ENCODE results near the gene CASP7. TPM values are rescaled to one million over a fixed set of nuclear protein-coding genes. Genes with fewer than 3 reads are reported as not detected.

CASP7 gene
- total and polyA plus RNA-seq, 10 of the 15 experiments (the other 5 are each of a cell fraction or from before 2014, with no cell fraction given), result 23.7 to 34.4 (median 28.7) TPM

DNA sequence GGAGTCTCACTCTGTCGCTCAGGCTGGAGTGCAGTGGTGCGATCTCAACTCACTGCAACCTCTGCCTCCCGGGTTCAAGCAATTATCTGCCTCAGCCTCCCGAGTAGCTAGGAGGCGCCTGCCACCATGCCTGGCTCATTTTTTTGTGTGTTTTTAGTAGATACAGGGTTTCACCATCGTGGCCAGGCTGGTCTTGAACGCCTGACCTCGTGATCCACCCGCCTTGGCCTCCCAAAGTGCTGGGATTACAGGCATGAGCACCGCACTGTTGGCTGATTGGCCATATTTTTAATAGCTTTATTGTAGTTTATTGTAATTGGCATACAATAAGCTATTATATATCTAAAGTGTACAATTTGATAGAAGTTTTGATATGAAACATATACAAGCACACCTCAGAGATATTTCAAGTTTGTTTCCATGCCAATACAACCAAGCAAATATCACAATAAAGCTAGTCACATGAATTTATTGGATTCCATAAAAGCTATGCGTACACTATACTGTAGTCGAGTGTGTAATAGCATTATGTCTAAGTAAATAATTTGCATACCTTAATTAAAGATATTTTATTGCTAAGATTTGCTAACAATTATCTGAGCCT lies 77.3 kb downstream of the CASP7 start:
- Histone ChIP-seq H3K27ac (ENCODE audit: control insufficient read depth, insufficient read depth) (no peak overlapping the region), H3K36me3 (ENCODE audit: control insufficient read depth in 2 of 2, insufficient read depth in 2 of 2, low read length in 1 of 2) (no peaks in the 10 kb centered on the region), H4K20me1 (ENCODE audit: control insufficient read depth, insufficient read depth) (no peaks in the 10 kb centered on the region), H3K9me3 (replicated peaks; ENCODE audit: control insufficient read depth, insufficient read depth, low read length) (no peaks in the 10 kb centered on the region), H3K4me1 (ENCODE audit: control insufficient read depth, insufficient read depth, low read length) (no peaks in the 10 kb centered on the region), H3K4me3 (no peak overlapping the region), H3K79me2 (ENCODE audit: control insufficient read depth, insufficient read depth, low read length) (no peaks in the 10 kb centered on the region), H2AFZ (ENCODE audit: control insufficient read depth, low read depth, low read length) (no peak overlapping the region), H3K27me3 (replicated peaks in 1 of 2; ENCODE audit: control insufficient read depth in 2 of 2, insufficient read depth in 2 of 2, low read length in 1 of 2) (no peaks in the 10 kb centered on the region), H3K4me2 (ENCODE audit: control insufficient read depth, insufficient read depth) (no peak overlapping the region), H3K9ac (ENCODE audit: control insufficient read depth, insufficient read depth, low read length) (no peak overlapping the region)
- BruUV-seq (replicated peaks), result no TSS peak
- CTCF ChIA-PET, result interaction anchor here (0.6 kb wide), 1 partner anchor 9 kb away, joined by 3 read pairs; no protein-coding TSS in a partner anchor
- no peak for ATAC-seq
- no peak for DNase-seq (ENCODE audit: low read depth, low spot score)
- RAD21 ChIA-PET (ENCODE audit: unreplicated experiment), result no interaction called here
- intact Hi-C loops (cut with micrococcal nuclease; ENCODE audit: unreplicated experiment) (no loop called here), in situ Hi-C loops (cut with MboI) (no loop called here)
- SMC1A ChIA-PET (ENCODE audit: uncharacterized antibody, unreplicated experiment), result interaction anchor here (1.1 kb wide), 1 partner anchor 14 kb away, joined by 3 read pairs; no protein-coding TSS in a partner anchor
- no peak for FAIRE-seq
- WGBS (ENCODE audit: insufficient coverage, insufficient replicate concordance, low lambda C conversion rate, missing lambda C conversion rate), result 43% methylated on average over 9 of the region's 12 CpGs
- POLR2A ChIA-PET, result no interaction called here
- TF ChIP-seq, protein P1, sequence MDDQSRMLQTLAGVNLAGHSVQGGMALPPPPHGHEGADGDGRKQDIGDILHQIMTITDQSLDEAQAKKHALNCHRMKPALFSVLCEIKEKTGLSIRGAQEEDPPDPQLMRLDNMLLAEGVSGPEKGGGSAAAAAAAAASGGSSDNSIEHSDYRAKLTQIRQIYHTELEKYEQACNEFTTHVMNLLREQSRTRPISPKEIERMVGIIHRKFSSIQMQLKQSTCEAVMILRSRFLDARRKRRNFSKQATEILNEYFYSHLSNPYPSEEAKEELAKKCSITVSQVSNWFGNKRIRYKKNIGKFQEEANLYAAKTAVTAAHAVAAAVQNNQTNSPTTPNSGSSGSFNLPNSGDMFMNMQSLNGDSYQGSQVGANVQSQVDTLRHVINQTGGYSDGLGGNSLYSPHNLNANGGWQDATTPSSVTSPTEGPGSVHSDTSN (IDR thresholded peaks at IDR 0.05; ENCODE audit: insufficient replicate concordance, low read depth, low read length), result no peak
- no peak for TF ChIP-seq SRF (IDR thresholded peaks at IDR 0.05; ENCODE audit: low read depth in 2 of 2, low read length in 2 of 2)
- TF ChIP-seq, protein P2, sequence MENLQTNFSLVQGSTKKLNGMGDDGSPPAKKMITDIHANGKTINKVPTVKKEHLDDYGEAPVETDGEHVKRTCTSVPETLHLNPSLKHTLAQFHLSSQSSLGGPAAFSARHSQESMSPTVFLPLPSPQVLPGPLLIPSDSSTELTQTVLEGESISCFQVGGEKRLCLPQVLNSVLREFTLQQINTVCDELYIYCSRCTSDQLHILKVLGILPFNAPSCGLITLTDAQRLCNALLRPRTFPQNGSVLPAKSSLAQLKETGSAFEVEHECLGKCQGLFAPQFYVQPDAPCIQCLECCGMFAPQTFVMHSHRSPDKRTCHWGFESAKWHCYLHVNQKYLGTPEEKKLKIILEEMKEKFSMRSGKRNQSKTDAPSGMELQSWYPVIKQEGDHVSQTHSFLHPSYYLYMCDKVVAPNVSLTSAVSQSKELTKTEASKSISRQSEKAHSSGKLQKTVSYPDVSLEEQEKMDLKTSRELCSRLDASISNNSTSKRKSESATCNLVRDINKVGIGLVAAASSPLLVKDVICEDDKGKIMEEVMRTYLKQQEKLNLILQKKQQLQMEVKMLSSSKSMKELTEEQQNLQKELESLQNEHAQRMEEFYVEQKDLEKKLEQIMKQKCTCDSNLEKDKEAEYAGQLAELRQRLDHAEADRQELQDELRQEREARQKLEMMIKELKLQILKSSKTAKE (IDR thresholded peaks at IDR 0.05; ENCODE audit: low read depth, poor library complexity, severe bottlenecking), result no peak
- TF ChIP-seq TCF7 (IDR thresholded peaks at IDR 0.05; ENCODE audit: borderline replicate concordance), result no peak
- TF ChIP-seq, protein P3, sequence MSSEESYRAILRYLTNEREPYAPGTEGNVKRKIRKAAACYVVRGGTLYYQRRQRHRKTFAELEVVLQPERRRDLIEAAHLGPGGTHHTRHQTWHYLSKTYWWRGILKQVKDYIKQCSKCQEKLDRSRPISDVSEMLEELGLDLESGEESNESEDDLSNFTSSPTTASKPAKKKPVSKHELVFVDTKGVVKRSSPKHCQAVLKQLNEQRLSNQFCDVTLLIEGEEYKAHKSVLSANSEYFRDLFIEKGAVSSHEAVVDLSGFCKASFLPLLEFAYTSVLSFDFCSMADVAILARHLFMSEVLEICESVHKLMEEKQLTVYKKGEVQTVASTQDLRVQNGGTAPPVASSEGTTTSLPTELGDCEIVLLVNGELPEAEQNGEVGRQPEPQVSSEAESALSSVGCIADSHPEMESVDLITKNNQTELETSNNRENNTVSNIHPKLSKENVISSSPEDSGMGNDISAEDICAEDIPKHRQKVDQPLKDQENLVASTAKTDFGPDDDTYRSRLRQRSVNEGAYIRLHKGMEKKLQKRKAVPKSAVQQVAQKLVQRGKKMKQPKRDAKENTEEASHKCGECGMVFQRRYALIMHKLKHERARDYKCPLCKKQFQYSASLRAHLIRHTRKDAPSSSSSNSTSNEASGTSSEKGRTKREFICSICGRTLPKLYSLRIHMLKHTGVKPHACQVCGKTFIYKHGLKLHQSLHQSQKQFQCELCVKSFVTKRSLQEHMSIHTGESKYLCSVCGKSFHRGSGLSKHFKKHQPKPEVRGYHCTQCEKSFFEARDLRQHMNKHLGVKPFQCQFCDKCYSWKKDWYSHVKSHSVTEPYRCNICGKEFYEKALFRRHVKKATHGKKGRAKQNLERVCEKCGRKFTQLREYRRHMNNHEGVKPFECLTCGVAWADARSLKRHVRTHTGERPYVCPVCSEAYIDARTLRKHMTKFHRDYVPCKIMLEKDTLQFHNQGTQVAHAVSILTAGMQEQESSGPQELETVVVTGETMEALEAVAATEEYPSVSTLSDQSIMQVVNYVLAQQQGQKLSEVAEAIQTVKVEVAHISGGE (CRISPR knock-in tag; IDR thresholded peaks at IDR 0.05), result no peak
- TF ChIP-seq DPF2 (IDR thresholded peaks at IDR 0.05), result no peak
- no peak for TF ChIP-seq HDAC2 (IDR thresholded peaks at IDR 0.05)
- TF ChIP-seq, protein P4, sequence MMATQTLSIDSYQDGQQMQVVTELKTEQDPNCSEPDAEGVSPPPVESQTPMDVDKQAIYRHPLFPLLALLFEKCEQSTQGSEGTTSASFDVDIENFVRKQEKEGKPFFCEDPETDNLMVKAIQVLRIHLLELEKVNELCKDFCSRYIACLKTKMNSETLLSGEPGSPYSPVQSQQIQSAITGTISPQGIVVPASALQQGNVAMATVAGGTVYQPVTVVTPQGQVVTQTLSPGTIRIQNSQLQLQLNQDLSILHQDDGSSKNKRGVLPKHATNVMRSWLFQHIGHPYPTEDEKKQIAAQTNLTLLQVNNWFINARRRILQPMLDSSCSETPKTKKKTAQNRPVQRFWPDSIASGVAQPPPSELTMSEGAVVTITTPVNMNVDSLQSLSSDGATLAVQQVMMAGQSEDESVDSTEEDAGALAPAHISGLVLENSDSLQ (IDR thresholded peaks at IDR 0.05), result no peak
- TF ChIP-seq PAX8 (IDR thresholded peaks at IDR 0.05), result no peak
- TF ChIP-seq, protein P5, sequence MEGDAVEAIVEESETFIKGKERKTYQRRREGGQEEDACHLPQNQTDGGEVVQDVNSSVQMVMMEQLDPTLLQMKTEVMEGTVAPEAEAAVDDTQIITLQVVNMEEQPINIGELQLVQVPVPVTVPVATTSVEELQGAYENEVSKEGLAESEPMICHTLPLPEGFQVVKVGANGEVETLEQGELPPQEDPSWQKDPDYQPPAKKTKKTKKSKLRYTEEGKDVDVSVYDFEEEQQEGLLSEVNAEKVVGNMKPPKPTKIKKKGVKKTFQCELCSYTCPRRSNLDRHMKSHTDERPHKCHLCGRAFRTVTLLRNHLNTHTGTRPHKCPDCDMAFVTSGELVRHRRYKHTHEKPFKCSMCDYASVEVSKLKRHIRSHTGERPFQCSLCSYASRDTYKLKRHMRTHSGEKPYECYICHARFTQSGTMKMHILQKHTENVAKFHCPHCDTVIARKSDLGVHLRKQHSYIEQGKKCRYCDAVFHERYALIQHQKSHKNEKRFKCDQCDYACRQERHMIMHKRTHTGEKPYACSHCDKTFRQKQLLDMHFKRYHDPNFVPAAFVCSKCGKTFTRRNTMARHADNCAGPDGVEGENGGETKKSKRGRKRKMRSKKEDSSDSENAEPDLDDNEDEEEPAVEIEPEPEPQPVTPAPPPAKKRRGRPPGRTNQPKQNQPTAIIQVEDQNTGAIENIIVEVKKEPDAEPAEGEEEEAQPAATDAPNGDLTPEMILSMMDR (IDR thresholded peaks at IDR 0.05 in 2 of 3, conservative IDR thresholded peaks at IDR 0.05 in 1 of 3; ENCODE audit: control insufficient read depth in 2 of 3, extremely low read depth in 1 of 3, insufficient read depth in 1 of 3, low read depth in 3 of 3, low read length in 3 of 3), result no peak
- no peak for TF ChIP-seq EP300 (IDR thresholded peaks at IDR 0.05; ENCODE audit: borderline replicate concordance in 1 of 2, control insufficient read depth in 1 of 2, low read depth in 2 of 2, low read length in 2 of 2)
- TF ChIP-seq MXI1 (IDR thresholded peaks at IDR 0.05; ENCODE audit: low read depth, low read length), result no peak
- no peak for TF ChIP-seq TBL1XR1 (IDR thresholded peaks at IDR 0.05; ENCODE audit: low read depth, low read length)
- TF ChIP-seq NR2F1 (conservative IDR thresholded peaks at IDR 0.05), result no peak
